ENCODE results near the gene COL4A2.

Gene COL4A2

GRCh38 chr13:110546926-110547325 lies 239.8 kb downstream of the COL4A2 start:
- H3K27ac ChIP-seq = no peak overlapping the region

GRCh38 chr13:110548891-110549794 lies 242.1 kb downstream of the COL4A2 start:
- no peak for DNase-seq
- Histone ChIP-seq H3K4me3 (ENCODE audit: low read depth, low read length) (no peak overlapping the region), H3K27me3 (ENCODE audit: insufficient read depth, low read depth, severe bottlenecking) (no peaks in the 10 kb centered on the region), H3K27ac (no peak overlapping the region), H3K9me3 (ENCODE audit: severe bottlenecking) (peaks cover 5% of the 10 kb centered on the region), H3K36me3 (no peaks in the 10 kb centered on the region)
- TF ChIP-seq CTCF (IDR thresholded peaks at IDR 0.05; ENCODE audit: low read depth, low read length) = no peak

More at GRCh38 chr13:110546926-110547325, 239.8 kb downstream of the COL4A2 start:
- no peak for TF ChIP-seq CTCF (IDR thresholded peaks at IDR 0.05; ENCODE audit: low read depth, low read length)
- Histone ChIP-seq H3K9me3 (ENCODE audit: severe bottlenecking) (peaks cover 6% of the 10 kb centered on the region), H3K27me3 (ENCODE audit: insufficient read depth, low read depth, severe bottlenecking) (no peaks in the 10 kb centered on the region), H3K36me3 (no peaks in the 10 kb centered on the region), H3K4me3 (ENCODE audit: low read depth, low read length) (no peak overlapping the region)
- no peak for DNase-seq

GRCh38 chr13:110549795-110550160 lies 242.7 kb downstream of the COL4A2 start:
- no peak for TF ChIP-seq CTCF (IDR thresholded peaks at IDR 0.05; ENCODE audit: low read depth, low read length)
- H3K36me3 ChIP-seq = no peaks in the 10 kb centered on the region

GRCh38 chr13:110551284-110551683 lies 244.2 kb downstream of the COL4A2 start:
- Histone ChIP-seq H3K27ac (no peak overlapping the region), H3K4me3 (ENCODE audit: low read depth, low read length) (no peak overlapping the region), H3K9me3 (ENCODE audit: severe bottlenecking) (no peaks in the 10 kb centered on the region), H3K36me3 (no peaks in the 10 kb centered on the region), H3K27me3 (ENCODE audit: insufficient read depth, low read depth, severe bottlenecking) (no peaks in the 10 kb centered on the region)
- TF ChIP-seq CTCF (IDR thresholded peaks at IDR 0.05; ENCODE audit: low read depth, low read length) = no peak
- no peak for DNase-seq

More at GRCh38 chr13:110549795-110550160, 242.7 kb downstream of the COL4A2 start:
- DNase-seq = no peak
- Histone ChIP-seq H3K9me3 (ENCODE audit: severe bottlenecking) (no peaks in the 10 kb centered on the region), H3K27ac (no peak overlapping the region), H3K4me3 (ENCODE audit: low read depth, low read length) (no peak overlapping the region), H3K27me3 (ENCODE audit: insufficient read depth, low read depth, severe bottlenecking) (no peaks in the 10 kb centered on the region)

GRCh38 chr13:110552767-110553166 lies 245.7 kb downstream of the COL4A2 start:
- Histone ChIP-seq H3K27me3 (ENCODE audit: insufficient read depth, low read depth, severe bottlenecking) (no peaks in the 10 kb centered on the region), H3K9me3 (ENCODE audit: severe bottlenecking) (peaks cover 6% of the 10 kb centered on the region), H3K36me3 (no peaks in the 10 kb centered on the region), H3K4me3 (ENCODE audit: low read depth, low read length) (no peak overlapping the region), H3K27ac (no peak overlapping the region)
- no peak for DNase-seq
- no peak for TF ChIP-seq CTCF (IDR thresholded peaks at IDR 0.05; ENCODE audit: low read depth, low read length)

Measured in WERI-Rb-1 (cell line).